CD4-positive, alpha-beta T cell treated with Interleukin-12 subunit alpha and Interleukin-12 subunit beta, for 1 hour (primary cell): Measurements from ENCODE around the gene SCYL3.
"Not testable (repeated sequence)": the region's sequence is repeated elsewhere in the genome, so short reads cannot be mapped to it uniquely, and the experiment has no call there.

Experiments used
- DNase-seq: peaks from one replicate; pipeline ENCODE4 v3.0.0-alpha.2; 2020

SCYL3 gene, protein sequence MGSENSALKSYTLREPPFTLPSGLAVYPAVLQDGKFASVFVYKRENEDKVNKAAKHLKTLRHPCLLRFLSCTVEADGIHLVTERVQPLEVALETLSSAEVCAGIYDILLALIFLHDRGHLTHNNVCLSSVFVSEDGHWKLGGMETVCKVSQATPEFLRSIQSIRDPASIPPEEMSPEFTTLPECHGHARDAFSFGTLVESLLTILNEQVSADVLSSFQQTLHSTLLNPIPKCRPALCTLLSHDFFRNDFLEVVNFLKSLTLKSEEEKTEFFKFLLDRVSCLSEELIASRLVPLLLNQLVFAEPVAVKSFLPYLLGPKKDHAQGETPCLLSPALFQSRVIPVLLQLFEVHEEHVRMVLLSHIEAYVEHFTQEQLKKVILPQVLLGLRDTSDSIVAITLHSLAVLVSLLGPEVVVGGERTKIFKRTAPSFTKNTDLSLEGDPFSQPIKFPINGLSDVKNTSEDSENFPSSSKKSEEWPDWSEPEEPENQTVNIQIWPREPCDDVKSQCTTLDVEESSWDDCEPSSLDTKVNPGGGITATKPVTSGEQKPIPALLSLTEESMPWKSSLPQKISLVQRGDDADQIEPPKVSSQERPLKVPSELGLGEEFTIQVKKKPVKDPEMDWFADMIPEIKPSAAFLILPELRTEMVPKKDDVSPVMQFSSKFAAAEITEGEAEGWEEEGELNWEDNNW

DNA sequence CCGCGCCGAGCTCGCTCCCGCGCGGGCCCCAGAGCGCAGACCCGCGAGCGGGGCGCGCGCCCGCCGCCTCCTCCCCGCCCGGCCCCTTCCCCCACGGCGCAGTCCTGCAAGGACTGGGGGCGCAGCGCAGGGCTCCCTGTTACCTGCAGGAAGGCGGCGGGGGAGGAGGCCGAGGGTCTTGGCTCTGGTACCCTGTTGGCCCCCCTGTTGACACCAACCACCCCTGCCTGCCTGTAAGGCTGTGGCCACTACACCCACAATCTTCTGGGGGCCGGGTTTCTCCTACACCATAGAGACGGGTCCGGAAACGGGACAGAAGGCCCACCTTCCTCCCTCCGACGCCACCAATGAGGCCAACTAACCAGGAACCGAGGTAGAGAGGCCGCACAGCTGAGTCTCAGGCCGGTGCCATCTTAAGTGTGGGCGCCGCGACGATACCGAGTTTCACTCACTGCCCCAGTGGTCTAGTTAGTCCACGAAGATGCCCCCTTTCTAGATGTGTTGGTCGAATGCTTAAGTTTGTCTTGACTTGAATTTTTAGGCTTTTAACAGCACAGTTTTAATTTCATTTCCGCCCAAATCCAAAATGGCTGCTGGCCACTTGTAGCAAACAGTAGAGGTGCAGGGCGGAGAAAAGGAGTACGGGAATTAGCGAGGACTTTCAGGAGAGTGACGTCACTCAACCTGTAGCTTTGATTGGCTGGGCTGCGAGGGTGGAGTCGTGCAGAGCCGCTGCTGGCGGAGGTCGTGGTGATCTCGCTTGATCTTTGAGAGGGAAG, at the start of gene SCYL3:
SCYL3 (minus strand) TSS at position 252 of the 779 bp plus-strand sequence. CDS start 5,056 bp downstream, outside the sequence.
- DNase-seq, result peak; percentile 95

DNA sequence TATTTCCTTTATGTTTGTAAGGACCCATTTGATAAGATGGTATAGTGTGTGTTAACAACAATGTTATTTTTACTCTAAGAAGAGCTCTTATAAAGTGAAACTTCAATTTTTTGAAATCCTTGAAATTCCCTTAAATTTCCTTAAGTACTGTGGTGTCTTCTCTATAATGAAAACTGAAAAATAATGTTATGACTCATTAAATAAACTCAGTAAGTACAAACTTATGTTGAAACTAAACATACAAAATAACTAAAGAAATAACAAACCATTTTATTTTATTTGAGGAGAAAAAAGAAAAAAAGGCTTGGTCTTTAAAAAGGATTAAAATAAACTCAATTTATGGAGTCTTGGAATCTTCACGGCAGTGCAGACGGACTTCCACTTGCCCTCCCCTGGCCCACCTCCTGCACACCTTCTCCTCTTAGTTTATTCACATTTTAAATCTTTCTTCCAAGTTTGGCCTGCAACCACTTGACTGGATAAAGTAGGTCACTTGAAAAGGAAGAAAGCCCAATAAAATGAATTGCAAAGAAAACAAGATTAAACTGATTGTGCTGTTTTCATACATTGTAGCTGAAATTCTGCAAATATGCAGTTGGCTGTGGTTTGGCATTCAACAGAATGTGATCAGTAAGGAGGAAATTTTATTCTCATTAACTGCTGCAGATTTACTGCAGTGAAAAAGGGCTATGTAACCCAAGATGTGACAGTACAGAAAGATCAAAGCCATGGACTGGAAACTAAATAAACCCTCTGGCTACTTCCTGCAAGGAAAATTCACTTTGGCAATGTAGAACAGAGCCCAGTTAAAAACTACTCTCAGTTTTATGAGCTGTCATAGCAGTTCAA, 48.5 kb upstream of the SCYL3 start:
- no peak for DNase-seq

DNA sequence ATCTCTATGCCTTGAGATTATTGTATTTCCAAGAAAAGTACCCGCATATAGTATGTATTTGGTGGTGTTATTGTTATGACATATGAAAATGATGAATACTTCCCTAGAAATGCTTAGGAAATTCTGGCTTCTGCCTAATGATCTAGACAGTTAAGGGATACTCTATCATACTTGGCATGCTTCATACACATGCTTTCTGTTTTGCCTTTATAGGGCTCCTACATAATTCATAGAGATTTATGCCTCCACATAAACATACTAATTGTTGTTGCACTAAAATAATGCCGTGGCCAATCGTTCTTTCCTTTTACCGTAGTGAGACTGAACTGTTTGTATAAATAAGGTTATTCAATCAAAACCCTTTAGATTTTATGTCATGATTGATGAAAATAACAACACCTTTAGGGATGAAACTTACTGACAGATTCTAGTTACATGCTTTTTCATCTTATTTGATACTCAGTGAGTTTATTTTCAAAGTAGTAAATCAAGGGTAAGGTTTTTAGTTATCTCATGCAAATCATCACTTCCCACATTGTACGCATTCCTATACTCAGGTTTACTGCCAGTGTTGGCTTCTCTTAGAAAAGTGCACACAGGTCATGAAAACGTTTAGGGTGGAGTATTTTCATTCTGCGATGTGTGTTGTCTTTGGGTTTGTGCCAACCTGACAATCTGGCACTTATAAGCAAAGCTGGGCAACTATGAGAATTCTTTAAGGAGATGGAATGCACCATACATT, 40.5 kb upstream of the SCYL3 start:
- no peak for DNase-seq

DNA sequence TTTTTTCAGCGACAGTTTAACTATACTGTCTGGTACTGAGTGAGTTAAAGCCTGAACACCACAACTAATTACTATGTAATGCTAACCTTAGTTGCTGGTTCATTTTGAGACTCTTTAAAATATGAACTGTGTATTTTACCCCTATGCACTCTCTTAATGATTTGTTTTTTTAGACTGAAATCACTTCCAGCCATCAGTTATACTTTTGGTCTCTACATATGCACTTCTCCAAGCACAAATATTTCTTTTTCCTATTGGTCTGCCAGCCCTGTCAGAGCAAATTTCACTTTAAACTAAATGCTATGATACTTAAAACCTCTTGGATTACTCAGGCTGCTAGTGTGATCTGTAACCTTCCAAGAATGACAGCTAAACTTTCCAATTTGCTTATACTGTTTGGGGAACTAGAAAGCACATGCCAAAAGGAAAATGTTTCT, 38.1 kb upstream of the SCYL3 start:
- DNase-seq, result no peak

DNA sequence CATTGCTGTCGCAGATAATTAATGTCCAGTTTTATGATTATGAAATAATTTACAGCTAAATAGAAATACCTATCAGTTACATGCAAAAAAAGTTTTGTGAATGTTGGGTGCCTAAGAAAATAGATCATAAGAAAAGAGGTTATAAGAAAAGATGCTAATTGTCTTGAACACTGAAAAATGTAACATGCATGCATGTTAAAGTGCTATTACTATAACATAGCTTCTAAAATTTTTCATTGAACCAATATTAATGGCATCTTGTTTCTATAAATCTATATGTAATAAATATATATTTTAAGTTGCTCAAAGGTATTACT, 35.5 kb upstream of the SCYL3 start:
- DNase-seq, result no peak

DNA sequence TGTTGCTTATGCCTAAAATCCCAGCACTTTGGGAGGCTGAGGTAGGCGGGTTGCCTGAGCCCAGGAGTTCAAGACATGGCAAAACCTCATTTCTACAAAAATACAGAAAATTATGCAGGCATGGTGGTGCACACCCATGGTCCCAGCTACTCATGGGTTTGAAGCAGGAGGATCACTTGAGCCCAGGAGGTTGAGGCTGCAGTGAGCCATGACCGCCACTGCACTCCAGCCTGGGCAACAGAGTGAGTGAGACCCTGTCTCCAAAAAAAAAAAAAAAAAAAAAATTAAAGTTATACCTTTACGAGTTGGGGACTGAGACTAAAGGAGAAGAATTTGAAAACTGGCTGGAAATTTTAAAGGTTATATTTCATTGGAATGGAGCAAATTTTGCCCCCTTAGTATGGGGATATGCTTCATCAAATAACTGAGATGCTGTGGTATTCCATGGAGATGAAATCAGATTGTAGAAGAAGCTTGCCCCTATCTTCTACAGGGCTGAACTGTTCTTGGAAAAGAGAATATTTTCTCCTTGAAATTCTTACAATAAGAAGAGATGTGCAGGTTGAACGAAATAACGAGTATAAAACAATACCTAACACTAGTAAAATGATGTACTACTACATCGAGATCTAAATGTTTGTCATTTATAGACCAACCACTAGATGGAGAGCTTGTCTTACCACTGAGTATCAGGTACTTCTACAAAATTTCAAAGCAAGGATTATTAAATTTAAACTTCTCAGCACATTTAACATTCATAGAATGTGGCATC, 34.9 kb upstream of the SCYL3 start:
- peak; percentile 56 for DNase-seq

DNA sequence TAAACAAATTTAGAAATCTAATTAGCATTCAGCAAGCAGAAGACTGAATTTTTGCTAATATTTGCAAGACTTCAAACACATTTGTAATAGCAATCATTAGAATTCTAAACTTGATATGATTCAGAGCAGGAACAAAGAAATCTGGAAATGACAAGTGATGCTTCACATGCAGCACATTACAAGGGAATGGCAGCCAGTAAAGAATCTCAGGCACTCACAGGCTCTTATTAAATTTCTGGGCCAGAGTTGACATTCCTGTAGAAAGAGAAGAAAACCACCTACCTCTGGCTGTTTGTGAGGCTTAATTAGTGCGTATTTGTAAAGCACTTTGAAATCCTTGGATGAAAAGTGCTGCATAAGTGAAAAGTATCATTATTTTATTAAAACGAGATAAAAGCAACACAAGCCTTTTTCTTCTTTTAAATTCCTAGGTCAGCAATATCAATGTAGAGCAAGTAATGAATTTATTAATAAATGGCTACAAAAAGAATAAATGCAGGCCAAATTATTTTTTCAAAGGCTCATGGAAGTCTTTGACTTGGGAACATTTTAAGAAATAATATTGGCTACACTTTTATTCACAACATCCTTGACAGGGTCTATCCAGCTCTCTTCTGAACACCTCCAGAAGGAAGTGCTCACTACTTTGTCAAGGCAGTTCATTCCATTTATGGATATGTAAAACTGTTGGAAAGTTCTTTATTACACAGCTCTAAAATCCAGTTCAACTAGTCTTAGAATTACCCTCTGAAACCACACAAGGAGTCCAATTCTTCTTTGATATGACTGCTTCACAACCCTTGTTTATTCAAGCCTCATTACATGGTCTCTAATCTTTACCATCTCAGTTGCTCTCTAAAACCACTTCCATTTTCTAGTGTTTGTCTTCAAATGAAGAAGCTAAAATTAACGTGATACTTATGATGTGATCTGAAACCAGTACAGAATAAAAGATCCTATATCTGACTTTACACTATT, 32.1 kb upstream of the SCYL3 start:
- DNase-seq, result peak; percentile 5

DNA sequence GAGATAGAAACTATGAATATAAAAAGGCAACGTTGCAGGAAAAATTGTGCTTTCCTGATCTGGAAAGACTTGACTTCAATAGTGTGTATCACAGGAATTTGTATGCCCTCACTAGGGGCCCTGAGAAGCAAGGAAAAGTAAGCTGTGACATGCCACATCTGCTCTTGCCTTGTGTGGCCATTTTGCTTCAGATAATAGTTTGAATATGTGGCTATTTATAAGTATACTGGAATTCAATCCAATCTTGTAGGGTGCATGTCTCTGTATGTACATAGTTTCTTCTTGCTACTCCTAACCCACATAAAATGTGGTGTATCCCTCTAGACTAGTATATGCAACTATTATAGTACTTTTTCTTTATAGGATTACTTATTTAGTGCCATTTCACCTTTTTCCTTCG, 31.1 kb upstream of the SCYL3 start:
- DNase-seq, result no peak

DNA sequence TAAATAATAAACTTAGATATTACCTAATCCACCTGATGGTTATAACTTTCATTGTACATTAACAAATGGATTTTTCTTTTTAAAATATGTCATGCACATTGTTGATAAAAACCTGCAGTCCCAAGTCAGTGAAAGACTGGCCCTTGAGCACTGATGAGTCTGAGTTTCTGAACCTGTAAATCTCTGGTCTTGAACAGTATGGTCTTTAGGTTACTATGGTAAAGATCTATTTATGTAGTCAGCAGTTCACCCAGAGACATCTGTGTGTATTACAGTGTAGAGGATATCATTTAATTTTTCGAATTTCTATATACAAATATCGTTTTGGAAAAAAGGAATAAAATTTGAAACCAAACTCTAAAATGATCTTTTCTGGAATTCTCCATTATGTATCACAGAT, 30.4 kb upstream of the SCYL3 start:
- no peak for DNase-seq

DNA sequence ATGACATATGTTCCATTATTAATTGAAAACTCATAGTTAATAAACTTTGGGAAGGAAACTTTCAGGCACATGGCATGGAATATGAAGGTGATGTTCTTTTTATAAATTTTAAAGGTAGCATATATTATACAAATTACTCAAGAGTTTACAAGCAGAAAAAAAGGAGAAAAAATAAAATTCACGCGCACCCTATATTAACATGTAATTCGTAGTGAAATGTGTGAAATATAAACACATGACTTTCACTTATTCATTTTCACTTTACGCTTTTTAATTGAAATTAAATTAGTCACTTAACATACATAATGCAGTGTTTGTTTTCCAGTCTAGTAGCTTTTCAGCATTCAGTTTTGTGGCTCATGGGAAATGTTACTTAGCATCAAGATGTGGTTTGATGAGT, 27.4 kb upstream of the SCYL3 start:
- DNase-seq, result no peak

DNA sequence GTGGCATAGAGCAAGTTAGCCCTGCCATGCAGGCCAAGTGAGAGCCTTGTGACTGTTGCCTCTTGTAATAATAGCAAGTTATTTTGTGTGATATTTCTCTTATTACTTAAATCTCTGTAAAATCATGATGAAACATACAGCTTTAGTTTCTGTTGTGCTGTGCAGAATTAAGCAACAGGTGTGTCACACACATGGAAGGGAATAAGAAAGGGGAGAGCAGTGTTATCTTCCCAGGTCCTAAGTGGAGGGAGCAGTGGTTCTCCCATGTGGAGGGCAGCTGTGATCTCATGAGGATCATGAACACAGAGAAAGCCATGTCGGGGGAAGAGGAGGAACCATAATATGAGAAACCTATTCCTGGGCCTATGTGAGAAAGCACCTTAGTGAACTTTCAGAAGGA, 25.2 kb upstream of the SCYL3 start:
- DNase-seq, result no peak

DNA sequence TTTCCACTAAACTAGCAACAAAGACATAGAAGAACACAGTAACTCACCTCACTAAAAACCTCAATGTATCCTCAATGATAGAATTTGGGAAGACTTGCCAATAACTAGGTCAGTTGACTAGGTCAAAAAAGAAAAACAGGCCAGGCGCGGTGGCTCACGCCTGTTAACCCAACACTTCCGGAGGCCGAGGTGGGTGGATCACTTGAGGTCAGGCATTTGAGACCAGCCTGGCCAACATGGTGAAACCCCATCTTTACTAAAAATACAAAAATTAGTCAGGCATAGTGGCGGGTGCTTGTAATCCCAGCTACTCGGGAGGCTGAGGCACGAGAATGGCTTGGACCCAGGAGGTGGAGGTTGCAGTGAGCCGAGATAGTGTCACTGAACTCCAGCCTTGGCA, 24.5 kb upstream of the SCYL3 start:
- not testable (repeated sequence) for DNase-seq

DNA sequence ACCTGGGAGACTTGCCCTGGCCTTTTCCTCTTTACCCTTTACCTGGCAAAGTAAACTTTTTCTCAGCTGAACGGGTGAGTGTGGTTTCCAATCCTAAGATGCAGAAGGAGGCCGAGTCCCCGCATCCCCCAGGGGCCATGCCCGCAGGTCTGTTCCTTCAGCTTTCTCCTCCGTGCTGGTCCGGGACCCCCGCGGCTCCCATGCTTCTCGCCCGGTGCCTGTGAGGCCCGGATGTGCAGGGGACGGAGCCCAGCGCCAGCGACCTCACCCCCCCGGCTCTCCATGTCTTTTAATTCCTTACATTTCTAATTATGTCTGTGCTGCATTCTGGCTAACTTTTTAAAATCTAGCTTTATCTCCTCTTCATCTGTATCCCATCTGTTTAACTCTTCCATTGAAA, 21.5 kb upstream of the SCYL3 start:
- DNase-seq, result no peak

DNA sequence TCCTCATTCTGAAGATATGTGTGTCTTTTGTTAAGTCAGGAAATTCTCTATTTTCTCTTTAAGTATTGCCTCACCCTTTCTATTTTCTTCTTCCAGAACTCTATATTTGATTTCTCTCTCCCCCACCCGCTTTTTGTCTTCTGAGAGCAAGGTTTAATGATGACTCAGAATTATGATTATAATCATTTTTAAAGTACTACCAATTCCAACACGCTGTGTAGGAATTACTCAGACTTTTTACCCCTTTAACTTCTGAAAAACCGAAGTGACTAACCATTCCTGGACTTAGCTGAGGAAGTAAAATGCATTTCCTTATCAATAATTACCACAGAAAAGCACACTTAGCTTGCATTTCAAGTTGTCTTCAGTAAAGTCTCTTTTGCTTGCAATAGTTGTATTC, 20.8 kb upstream of the SCYL3 start:
- DNase-seq, result no peak

DNA sequence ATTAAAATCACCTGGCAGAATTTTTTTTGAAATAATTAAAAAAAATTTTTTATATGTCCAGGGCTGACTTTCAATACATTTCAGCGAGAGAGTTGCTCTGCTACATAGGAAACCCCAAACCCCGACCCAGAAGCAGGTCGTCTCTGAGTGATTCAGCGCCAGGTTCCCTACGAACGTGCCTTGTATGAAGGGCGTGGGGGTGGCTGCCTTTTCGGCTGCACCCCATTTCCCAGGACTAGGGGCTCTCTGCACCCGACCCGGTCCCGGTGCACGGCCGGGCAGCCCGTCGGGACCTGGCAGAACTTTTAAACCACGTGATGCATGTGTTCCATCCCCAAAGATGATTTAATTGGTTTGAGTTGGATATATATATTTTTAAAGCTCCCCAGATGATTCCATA, 15.8 kb upstream of the SCYL3 start:
- no peak for DNase-seq

DNA sequence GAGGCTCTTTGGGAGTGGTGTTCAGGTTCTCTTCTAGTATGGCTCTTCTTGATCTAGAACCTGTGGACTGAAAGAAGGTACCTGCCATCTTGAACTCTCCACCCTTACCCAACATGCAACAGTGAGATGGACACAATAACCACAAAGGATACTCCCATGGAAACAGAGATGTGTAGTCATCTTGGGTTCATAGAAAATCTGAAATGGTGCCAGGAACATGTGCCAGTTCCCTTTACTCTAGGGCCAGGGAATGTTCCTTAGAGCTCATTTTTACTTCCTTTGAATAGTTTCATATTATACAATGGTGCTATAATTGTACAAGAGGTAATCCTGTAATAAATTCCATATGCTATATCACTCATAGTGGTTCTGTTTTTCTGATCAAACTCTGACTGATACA, 13.2 kb upstream of the SCYL3 start:
- DNase-seq, result no peak

DNA sequence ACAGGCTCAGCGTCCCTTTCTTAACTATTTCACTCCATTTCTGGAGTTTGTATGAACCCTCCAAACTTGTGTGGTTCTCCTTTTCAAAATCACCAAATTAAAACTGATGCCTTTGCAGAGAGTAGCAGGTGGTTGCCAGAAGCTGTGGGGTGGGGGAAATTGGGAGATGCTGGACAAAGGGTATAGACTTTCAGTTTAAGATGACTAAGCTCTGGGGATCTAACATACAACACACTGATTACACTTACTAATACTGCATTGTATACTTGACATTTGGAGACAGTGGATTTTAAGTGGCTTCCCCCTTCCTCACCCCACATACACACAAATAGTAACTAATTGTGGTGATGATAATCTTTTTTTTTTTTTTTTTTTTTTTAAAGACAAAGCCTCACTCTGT, 11.1 kb upstream of the SCYL3 start:
- DNase-seq, result no peak

DNA sequence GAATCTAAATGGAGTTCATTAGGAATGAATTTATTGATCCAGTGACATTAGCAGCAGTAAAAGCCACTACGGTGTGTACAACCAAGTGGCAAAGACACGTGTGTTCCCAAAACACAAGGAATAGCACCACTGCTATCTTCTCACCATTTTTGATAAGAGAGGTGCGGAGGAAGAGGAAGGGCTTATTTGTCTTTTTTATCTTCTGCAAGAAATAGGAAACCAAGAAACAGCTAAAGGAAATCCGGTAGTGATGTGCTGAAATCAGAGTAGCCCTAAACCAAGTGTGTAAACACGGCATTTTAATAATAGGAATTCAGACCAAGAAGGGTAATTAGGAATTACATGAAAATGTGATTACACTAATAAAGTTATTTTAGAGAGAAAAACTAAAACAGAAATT, 9.1 kb upstream of the SCYL3 start:
- DNase-seq, result no peak

DNA sequence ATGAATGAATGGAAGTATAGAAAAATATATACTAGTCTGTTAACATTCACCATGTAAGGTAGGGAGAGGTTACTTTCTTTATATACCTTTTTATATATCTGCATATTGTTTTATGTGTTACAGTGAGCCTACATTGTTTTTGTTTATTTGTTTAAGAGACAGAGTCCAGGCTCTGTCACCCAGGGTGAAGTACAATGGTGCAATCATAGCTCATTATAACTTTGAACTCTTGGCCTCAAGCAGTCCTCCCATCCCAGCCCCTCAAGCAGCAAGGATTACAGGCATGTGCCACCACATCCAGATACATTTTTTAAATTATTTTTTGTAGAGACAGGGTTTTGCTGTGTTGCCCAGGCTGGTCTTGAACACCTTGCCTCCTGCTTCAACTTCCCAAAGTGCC, 7.4 kb upstream of the SCYL3 start:
- DNase-seq, result no peak

DNA sequence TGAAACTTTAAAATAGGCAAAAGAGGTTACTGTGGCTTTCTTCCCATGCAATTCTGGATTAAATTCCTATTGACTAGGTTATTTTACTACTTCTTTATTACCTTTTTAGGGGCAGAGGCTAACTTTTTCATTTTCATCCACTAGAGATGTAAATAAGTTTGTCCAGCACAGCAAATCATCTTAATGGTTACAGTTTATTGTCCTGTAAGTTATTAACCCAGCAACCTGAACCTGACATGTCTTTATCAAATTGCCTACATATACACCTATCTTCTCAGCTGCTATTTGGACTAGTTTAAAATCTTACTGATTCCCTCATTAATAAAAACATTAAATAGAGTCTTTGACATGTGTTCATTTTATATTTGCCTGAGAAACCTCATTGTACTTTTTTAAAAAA, 6.9 kb upstream of the SCYL3 start:
- no peak for DNase-seq
